A673 (cell line): Measurements from ENCODE around the gene MAP1S.

Experiments
- CTCF ChIP-seq: fragments of 300-800, 200-600 bp; sonication (generic); conservative IDR thresholded peaks from 2 replicates; pipeline ENCODE4 v1.5.1; 2017; ENCODE audit warnings: low read depth, mild to moderate bottlenecking, antibody characterized with exemption, low read length, moderate library complexity, mixed read lengths
- EZH2 ChIP-seq: fragments of 200-600 bp; sonication (generic); IDR thresholded peaks from 2 replicates; pipeline ENCODE4 v1.6.1; 2017; ENCODE audit warnings: borderline replicate concordance, low read depth, mild to moderate bottlenecking, mixed read lengths, antibody characterized with exemption, low read length; ENCODE audit not compliant: poor library complexity, severe bottlenecking

- no peak for TF ChIP-seq CTCF
- no peak for TF ChIP-seq EZH2
These were observed at the start of gene MAP1S for GRCh38 chr19:17718947-17719711.
